Stomach (tissue), 4 donors: ENCODE results near the gene CDK9.

Source experiments
- EP300 ChIP-seq: sonication (generic); formaldehyde crosslinking; IDR thresholded peaks from one replicate; pipeline ENCODE4 v1.6.1; 2017; ENCODE audit warnings: antibody characterized with exemption
- POLR2AphosphoS5 ChIP-seq, 3 donors: sonication (generic); formaldehyde crosslinking; IDR thresholded peaks; one replicate each; pipeline ENCODE4 v1.6.1; 2016; ENCODE audit warnings: antibody characterized with exemption in 3 of 3
- TF ChIP-seq, protein P1 (sequence below), 7 experiments: fragments of 450-650 bp in 4 of 7; fragments of 200-600 bp in 3 of 7; sonication (generic) in 3 of 7; IDR thresholded peaks; one replicate each; pipeline ENCODE4 v1.5.1; 2016 to 2019; ENCODE audit warnings: antibody characterized with exemption in 7 of 7, control low read depth in 2 of 7, mild to moderate bottlenecking in 1 of 7

GRCh38 chr9:127817881-127818434 lies 32.1 kb downstream of the CDK9 start:
- TF ChIP-seq, protein P1, sequence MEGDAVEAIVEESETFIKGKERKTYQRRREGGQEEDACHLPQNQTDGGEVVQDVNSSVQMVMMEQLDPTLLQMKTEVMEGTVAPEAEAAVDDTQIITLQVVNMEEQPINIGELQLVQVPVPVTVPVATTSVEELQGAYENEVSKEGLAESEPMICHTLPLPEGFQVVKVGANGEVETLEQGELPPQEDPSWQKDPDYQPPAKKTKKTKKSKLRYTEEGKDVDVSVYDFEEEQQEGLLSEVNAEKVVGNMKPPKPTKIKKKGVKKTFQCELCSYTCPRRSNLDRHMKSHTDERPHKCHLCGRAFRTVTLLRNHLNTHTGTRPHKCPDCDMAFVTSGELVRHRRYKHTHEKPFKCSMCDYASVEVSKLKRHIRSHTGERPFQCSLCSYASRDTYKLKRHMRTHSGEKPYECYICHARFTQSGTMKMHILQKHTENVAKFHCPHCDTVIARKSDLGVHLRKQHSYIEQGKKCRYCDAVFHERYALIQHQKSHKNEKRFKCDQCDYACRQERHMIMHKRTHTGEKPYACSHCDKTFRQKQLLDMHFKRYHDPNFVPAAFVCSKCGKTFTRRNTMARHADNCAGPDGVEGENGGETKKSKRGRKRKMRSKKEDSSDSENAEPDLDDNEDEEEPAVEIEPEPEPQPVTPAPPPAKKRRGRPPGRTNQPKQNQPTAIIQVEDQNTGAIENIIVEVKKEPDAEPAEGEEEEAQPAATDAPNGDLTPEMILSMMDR (IDR thresholded peaks at IDR 0.05), result no peak
- TF ChIP-seq POLR2AphosphoS5 (IDR thresholded peaks at IDR 0.05) (no peak), EP300 (no peak)
